ENCODE data around the gene BCL7A.
"Not testable (repeated sequence)": the region's sequence is repeated elsewhere in the genome, so short reads cannot be mapped to it uniquely, and the experiment has no call there.

The BCL7A gene

DNA sequence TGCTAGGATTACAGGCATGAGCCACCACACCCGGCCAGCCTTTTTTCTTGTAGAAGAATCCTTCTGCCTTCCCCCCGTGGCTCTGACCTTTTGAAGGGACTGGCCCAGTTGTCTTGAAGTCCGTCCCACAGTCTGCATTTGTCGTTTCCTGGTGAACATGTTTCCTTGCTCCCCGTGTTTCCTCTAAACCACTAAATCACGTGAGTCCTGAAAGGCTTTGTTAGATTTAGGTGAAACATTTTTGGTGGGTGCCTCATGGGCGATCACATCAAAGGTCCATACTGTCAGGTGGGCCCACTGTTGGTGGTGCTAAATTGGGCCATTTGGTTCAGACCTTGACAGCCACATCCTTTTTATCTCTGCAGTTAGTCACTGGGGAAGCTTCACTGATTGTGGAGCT lies 83.2 kb downstream of the BCL7A start:
- no peak for TF ChIP-seq ZFP30 (CRISPR knock-in tag; IDR thresholded peaks at IDR 0.05)
- no peak for TF ChIP-seq ESRRG (CRISPR knock-in tag; IDR thresholded peaks at IDR 0.05)
- no peak for TF ChIP-seq ZC3H10 (CRISPR knock-in tag; IDR thresholded peaks at IDR 0.05)
- TF ChIP-seq PPARA (CRISPR knock-in tag; IDR thresholded peaks at IDR 0.05; ENCODE audit: borderline replicate concordance): no peak
- TF ChIP-seq, protein P1, sequence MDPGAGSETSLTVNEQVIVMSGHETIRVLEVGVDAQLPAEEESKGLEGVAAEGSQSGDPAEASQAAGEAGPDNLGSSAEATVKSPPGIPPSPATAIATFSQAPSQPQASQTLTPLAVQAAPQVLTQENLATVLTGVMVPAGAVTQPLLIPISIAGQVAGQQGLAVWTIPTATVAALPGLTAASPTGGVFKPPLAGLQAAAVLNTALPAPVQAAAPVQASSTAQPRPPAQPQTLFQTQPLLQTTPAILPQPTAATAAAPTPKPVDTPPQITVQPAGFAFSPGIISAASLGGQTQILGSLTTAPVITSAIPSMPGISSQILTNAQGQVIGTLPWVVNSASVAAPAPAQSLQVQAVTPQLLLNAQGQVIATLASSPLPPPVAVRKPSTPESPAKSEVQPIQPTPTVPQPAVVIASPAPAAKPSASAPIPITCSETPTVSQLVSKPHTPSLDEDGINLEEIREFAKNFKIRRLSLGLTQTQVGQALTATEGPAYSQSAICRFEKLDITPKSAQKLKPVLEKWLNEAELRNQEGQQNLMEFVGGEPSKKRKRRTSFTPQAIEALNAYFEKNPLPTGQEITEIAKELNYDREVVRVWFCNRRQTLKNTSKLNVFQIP (CRISPR knock-in tag; IDR thresholded peaks at IDR 0.05; ENCODE audit: borderline replicate concordance, low read depth): no peak
- no peak for TF ChIP-seq GLIS3 (CRISPR knock-in tag; IDR thresholded peaks at IDR 0.05)
- TF ChIP-seq RARB (CRISPR knock-in tag; IDR thresholded peaks at IDR 0.05): no peak
- no peak for TF ChIP-seq CSRNP3 (CRISPR knock-in tag; IDR thresholded peaks at IDR 0.05)
- no peak for TF ChIP-seq ISL1 (CRISPR knock-in tag; IDR thresholded peaks at IDR 0.05)
- ATAC-seq: no peak

GRCh38 chr12:122105496-122105895 lies 83.8 kb downstream of the BCL7A start:
- not testable (repeated sequence) for ATAC-seq

DNA sequence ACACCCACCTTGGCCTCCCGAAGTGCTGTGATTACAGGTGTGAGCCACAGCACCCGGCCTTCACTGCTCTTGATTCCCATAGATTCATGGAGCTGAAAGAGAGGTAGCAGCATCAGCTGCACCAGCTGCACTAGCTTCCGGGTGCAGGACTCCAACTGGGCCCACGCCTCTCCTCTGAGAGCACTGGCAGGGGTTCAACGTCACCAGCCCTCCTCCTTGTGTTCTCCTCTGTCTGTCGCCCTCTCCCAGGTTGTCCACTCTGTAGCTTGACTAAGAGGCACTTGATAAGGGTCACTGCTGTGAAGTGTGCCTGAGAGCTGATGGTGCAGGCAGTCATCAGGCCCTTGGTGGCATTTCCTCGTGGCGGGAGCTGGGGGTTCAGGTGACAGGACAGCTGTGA lies 85.2 kb downstream of the BCL7A start:
- ATAC-seq: peak; percentile 22
- TF ChIP-seq OSR1 (CRISPR knock-in tag; IDR thresholded peaks at IDR 0.05) (no peak), TCF4 (CRISPR knock-in tag; IDR thresholded peaks at IDR 0.05; ENCODE audit: borderline replicate concordance) (no peak)

- ATAC-seq: peak; percentile 77
- TF ChIP-seq PPARA (CRISPR knock-in tag; IDR thresholded peaks at IDR 0.05; ENCODE audit: borderline replicate concordance) (no peak), ZFP3 (CRISPR knock-in tag; IDR thresholded peaks at IDR 0.05) (no peak), RARB (CRISPR knock-in tag; IDR thresholded peaks at IDR 0.05) (no peak), SNAI2 (CRISPR knock-in tag; IDR thresholded peaks at IDR 0.05) (no peak), ZC3H10 (CRISPR knock-in tag; IDR thresholded peaks at IDR 0.05) (no peak), ZNF8 (CRISPR knock-in tag; IDR thresholded peaks at IDR 0.05) (no peak), ESRRG (CRISPR knock-in tag; IDR thresholded peaks at IDR 0.05) (no peak), TOX (CRISPR knock-in tag; IDR thresholded peaks at IDR 0.05; ENCODE audit: borderline replicate concordance) (no peak), ZNF70 (CRISPR knock-in tag; IDR thresholded peaks at IDR 0.05) (no peak), BACH2 (CRISPR knock-in tag; IDR thresholded peaks at IDR 0.05; ENCODE audit: borderline replicate concordance) (no peak)
Observed at GRCh38 chr12:122107261-122107660, 85.6 kb downstream of the BCL7A start.

DNA sequence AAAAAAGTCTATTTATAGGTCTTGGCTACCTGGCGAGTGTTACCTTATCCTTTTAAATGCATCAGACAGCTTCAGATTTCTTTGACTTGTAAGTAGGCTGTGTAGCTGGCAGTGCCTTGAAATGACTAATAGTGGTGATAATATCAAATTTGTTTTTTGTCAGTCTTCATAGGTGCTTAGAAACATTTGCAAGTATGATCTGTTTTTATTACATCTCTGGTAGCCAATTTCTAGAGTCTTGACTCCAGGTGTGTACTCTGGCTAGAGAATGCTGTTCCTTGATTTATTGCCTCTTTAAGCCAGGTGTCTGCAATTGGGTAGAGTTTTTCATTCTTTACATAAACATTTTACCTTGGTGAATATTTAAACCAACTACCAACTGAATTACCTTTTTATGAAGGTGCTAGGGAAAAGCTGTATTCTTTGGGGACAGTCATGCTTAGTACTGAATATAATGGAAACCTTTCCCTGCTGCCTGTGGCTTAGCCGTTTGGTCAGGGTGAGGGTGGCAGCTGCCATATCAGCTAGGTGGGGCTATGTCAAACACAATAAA lies 89.5 kb downstream of the BCL7A start:
- TF ChIP-seq TCF4 (CRISPR knock-in tag; IDR thresholded peaks at IDR 0.05; ENCODE audit: borderline replicate concordance) (no peak), PPARA (CRISPR knock-in tag; IDR thresholded peaks at IDR 0.05; ENCODE audit: borderline replicate concordance) (no peak)
- peak; percentile 32; the same call in 2 of the 3 replicates for ATAC-seq
